ENCODE results near the gene PHLDB2.

- TF ChIP-seq CTCF (IDR thresholded peaks at IDR 0.05) (no peak), POLR2A (IDR thresholded peaks at IDR 0.05) (no peak)
Measured at GRCh38 chr3:111882194-111882593, 23.1 kb downstream of the PHLDB2 start.
